NT2/D1 (cell line): Measurements from ENCODE around the gene ACACA.

Experiments
- DNase-seq: peaks from one replicate; pipeline ENCODE4 v3.0.0-alpha.2; 2011; ENCODE audit warnings: low read depth, low spot score
- H3K27me3 ChIP-seq: 2 replicates; pipeline ENCODE4 v1.6.0; 2011; ENCODE audit warnings: mild to moderate bottlenecking; ENCODE audit not compliant: insufficient read length, insufficient read depth
- H3K36me3 ChIP-seq: 2 replicates; pipeline ENCODE4 v1.6.1; 2011; ENCODE audit warnings: mild to moderate bottlenecking, low read length, mixed read lengths; ENCODE audit not compliant: insufficient read depth, insufficient read length
- H3K4me1 ChIP-seq: 2 replicates; pipeline ENCODE4 v1.5.1; 2011; ENCODE audit not compliant: insufficient read depth, insufficient read length
- H3K4me3 ChIP-seq: 2 replicates; pipeline ENCODE4 v1.5.1; 2011; ENCODE audit warnings: low read depth; ENCODE audit not compliant: insufficient read length
- H3K9ac ChIP-seq: 2 replicates; pipeline ENCODE4 v1.6.0; 2011; ENCODE audit warnings: low read depth; ENCODE audit not compliant: insufficient read length
- H3K9me3 ChIP-seq: 2 replicates; pipeline ENCODE4 v1.5.1; 2011; ENCODE audit warnings: mild to moderate bottlenecking, low read length; ENCODE audit not compliant: insufficient read depth
- SUZ12 ChIP-seq: IDR thresholded peaks from 2 replicates; pipeline ENCODE4 v1.6.1; 2011; ENCODE audit not compliant: insufficient read length, insufficient read depth; ENCODE audit errors: extremely low read depth
- YY1 ChIP-seq: IDR thresholded peaks from 2 replicates; pipeline ENCODE4 v1.6.1; 2011; ENCODE audit not compliant: insufficient read length, insufficient read depth
- ZNF274 ChIP-seq: IDR thresholded peaks from 2 replicates; pipeline ENCODE4 v1.6.1; 2011; ENCODE audit warnings: mild to moderate bottlenecking, low read depth, low read length

Gene ACACA

DNA sequence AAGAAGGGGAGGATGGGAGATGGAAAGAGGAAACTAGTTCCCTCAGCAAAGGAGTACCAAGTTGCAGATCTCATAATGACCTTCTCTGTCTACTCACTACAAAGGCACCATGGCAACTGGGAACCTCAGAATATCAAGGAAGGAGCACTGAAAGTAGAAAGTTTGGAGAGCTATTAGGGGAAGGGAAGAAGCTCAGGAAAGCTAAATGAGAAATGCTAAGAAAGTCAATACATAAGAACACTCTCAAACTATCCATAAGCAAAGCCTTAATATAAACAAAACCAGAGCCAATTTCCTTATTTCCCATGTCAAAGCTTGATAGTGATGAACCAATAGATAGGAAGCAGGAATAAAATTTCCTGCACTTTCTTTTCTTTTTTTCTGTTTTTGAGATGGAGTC is 88.8 kb downstream of the ACACA start:
- Histone ChIP-seq H3K4me3 (no peak overlapping the region), H3K4me1 (no peaks in the 10 kb centered on the region), H3K9ac (no peak overlapping the region), H3K27me3 (no peaks in the 10 kb centered on the region), H3K36me3 (peaks cover 11% of the 10 kb centered on the region), H3K9me3 (no peaks in the 10 kb centered on the region)
- TF ChIP-seq ZNF274 (no peak), SUZ12 (no peak), YY1 (no peak)
- DNase-seq, result no peak

DNA sequence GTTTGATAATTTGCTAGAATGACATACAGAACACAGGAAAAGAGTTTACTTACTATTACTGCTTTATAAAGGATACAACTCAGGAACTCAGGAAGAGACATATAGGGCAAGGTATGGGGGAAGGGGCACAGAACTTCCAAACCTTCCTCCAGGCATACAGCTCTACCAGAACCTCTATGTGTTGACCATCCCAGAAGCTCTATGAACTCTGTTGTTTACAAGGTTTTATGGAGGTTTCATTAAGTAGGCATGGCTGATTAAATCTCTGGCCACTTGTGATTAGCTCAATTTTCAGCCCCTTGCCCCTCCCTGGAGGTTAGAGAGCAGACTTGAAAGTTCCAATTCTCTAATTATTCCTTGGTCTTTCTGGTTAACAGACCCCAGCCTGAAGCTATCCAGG is 91.0 kb downstream of the ACACA start:
- H3K36me3 ChIP-seq, result peaks cover 6% of the 10 kb centered on the region

DNA sequence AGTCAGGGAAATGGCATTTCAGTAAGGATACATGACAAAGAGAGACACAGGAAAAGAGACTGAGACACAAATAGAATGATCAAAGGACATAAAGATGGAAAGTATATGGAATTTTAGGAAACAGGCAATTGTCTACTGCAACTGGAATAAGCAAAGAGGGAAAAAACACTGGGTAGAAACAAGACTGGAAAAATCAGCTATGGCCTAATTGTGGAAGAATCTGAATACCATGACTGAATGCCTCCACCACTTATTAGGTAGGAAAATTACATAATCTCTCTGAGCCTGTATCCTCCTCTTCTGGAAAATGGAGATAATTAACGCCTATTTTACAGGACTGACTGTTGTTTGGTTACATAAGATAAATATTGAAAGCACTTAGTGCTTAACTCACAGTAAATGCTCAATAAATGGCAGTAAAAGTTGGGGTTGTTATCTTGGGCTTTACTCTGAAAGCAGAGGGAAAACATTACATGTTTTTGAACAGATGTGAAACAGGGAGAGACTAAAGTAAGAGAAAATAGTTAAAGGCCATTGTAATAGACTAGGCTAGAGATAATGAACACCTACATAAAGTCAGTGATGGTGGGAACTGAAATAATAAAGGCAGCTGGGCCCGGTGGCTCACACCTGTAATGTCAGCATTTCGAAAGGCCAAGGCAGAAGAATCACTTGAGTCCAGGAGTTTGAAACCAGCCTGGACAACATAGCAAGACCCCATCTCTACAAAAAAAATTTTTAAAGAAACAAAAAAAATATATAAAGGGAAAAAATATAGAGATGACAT is 94.3 kb downstream of the ACACA start:
- Histone ChIP-seq H3K4me1 (no peaks in the 10 kb centered on the region), H3K4me3 (no peak overlapping the region), H3K36me3 (peaks cover 12% of the 10 kb centered on the region), H3K9me3 (no peaks in the 10 kb centered on the region), H3K9ac (no peak overlapping the region), H3K27me3 (no peaks in the 10 kb centered on the region)
- no peak for DNase-seq
- TF ChIP-seq ZNF274 (no peak), SUZ12 (no peak), YY1 (no peak)

More for the DNA sequence above, 91.0 kb downstream of the ACACA start:
- Histone ChIP-seq H3K4me1 (no peaks in the 10 kb centered on the region), H3K27me3 (no peaks in the 10 kb centered on the region), H3K9me3 (no peaks in the 10 kb centered on the region), H3K9ac (no peak overlapping the region), H3K4me3 (no peak overlapping the region)
- no peak for TF ChIP-seq SUZ12
- TF ChIP-seq ZNF274, result no peak
- TF ChIP-seq YY1, result no peak
- DNase-seq, result no peak

DNA sequence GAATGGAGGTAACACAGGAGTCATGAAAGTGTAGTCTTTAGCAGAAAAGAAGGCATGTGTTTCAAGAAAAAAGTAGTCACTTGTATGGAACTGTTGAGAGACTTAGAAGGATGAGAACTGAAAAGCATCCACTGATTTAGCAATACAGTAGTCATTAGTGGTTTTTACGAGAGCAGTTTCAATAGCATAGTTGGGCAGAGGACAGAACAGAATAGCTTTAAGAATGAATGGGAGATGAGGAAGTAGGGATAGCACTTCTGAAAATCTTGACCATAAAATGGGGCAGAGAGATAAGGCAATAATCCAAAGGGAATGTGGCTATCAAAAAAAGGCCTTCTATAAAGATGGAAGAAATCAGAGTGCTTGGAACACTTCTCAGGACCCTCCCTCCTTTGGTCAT is 95.7 kb downstream of the ACACA start:
- no peak for DNase-seq
- TF ChIP-seq SUZ12 (no peak), YY1 (no peak), ZNF274 (no peak)

DNA sequence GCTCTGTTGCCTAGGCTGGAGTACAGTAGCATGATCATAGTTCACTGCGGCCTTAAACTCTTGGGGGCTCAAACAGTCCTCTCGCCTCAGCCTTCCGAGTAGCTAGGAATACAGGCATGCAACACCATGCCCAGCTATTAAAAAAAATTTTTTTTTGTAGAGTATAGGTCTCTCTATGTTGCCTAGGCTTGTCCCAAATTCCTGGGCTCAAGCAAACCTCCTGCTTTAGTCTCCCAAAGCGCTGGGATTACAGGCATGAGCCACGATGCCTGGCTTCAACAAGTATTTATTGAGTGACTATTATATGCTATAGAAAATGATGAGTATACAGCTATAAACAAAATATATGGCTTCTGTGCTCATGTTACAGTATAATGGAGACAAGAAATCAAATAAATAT is 97.6 kb downstream of the ACACA start:
- TF ChIP-seq YY1, result no peak
- no peak for TF ChIP-seq SUZ12
- TF ChIP-seq ZNF274, result no peak
- no peak overlapping the region for H3K9ac ChIP-seq
- no peak for DNase-seq
- no peak overlapping the region for H3K4me3 ChIP-seq
- H3K36me3 ChIP-seq, result peaks cover 14% of the 10 kb centered on the region
- H3K4me1 ChIP-seq, result no peaks in the 10 kb centered on the region
- no peaks in the 10 kb centered on the region for H3K27me3 ChIP-seq
- no peaks in the 10 kb centered on the region for H3K9me3 ChIP-seq

More for the DNA sequence above, 95.7 kb downstream of the ACACA start:
- no peaks in the 10 kb centered on the region for H3K9me3 ChIP-seq
- no peaks in the 10 kb centered on the region for H3K27me3 ChIP-seq
- H3K4me1 ChIP-seq, result no peaks in the 10 kb centered on the region
- no peak overlapping the region for H3K4me3 ChIP-seq
- H3K36me3 ChIP-seq, result peaks cover 10% of the 10 kb centered on the region
- H3K9ac ChIP-seq, result no peak overlapping the region

DNA sequence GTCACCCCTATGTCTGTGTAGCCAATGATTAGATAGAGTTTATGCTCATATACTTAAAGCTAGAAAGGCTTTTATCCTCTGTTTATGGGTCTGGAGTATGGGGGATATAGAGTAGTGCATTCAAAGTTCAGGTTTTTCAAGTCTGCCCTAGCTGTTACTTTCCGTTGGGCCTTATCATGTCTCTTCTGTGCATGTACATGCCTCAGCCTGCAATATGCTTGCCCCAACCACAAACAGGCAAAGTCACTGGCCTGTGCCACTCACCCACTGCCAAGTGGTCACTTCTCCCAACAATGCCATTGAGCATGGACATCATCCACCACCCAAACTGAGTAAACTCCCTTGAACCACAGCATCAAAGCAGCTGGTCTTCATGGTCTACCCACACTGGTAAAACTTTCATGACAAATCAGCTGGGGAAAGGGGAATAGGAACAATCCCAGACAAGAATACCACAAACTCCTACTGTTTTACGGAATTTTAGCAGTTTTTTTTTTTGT is 101.2 kb downstream of the ACACA start:
- TF ChIP-seq ZNF274 (no peak), YY1 (no peak), SUZ12 (no peak)
- Histone ChIP-seq H3K9ac (no peak overlapping the region), H3K9me3 (no peaks in the 10 kb centered on the region), H3K27me3 (no peaks in the 10 kb centered on the region), H3K4me3 (no peak overlapping the region), H3K4me1 (no peaks in the 10 kb centered on the region), H3K36me3 (peaks cover 17% of the 10 kb centered on the region)
- no peak for DNase-seq

DNA sequence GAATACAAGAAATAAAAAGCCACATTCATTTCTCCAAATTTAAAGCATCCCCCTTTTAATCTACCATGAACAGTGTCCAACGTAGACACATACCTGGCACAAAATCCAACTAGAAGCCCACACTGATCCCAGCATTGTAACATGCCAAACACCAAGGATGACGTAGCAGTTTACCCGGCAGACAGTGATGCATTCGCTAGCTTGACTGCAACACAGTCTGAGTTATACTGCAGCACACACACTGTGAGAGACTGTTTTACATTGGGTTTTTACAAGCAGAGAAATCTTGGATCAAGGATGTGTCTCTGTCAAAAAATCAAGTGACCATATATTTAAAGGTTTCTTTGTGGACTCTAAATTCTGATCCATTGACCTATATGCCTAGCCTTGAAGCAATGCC is 105.3 kb downstream of the ACACA start:
- Histone ChIP-seq H3K9ac (no peak overlapping the region), H3K4me1 (no peaks in the 10 kb centered on the region), H3K4me3 (no peak overlapping the region), H3K9me3 (no peaks in the 10 kb centered on the region), H3K36me3 (peaks cover 6% of the 10 kb centered on the region), H3K27me3 (no peaks in the 10 kb centered on the region)
- no peak for TF ChIP-seq SUZ12
- TF ChIP-seq YY1, result no peak
- no peak for TF ChIP-seq ZNF274
- no peak for DNase-seq
